ENCODE results near the gene SESTD1. TPM values are rescaled to one million over a fixed set of nuclear protein-coding genes. Genes with fewer than 3 reads are reported as not detected.

Gene SESTD1
- total RNA-seq, 1 donor from 2014 or later = 19.4 TPM

GRCh38 chr2:179237209-179237946 is 27.3 kb downstream of the SESTD1 start:
- Histone ChIP-seq H3K9ac (ENCODE audit: low read length) (no peak overlapping the region), H3K4me2 (ENCODE audit: low read length) (no peak overlapping the region), H4K20me1 (ENCODE audit: insufficient read depth, low read length) (peaks cover 3% of the 10 kb centered on the region), H3K36me3 (ENCODE audit: insufficient read depth, low read length) (no peaks in the 10 kb centered on the region), H3K4me3 (ENCODE audit: insufficient read depth, low read depth, low read length) (no peak overlapping the region), H3K4me1 (ENCODE audit: insufficient read depth, low read length) (peaks cover 15% of the 10 kb centered on the region), H3K9me3 (ENCODE audit: insufficient read depth, low read depth, low read length) (no peaks in the 10 kb centered on the region), H2AFZ (ENCODE audit: low read depth, low read length) (no peak overlapping the region), H3K79me2 (ENCODE audit: insufficient read depth, low read length) (peaks cover 62% of the 10 kb centered on the region), H3K27ac (ENCODE audit: low read depth, low read length) (no peak overlapping the region), H3K27me3 (ENCODE audit: insufficient read depth, low read length) (no peaks in the 10 kb centered on the region)
- no peak for TF ChIP-seq EZH2 (IDR thresholded peaks at IDR 0.05; ENCODE audit: insufficient read depth, low read length)
- no peak for TF ChIP-seq CTCF (IDR thresholded peaks at IDR 0.05; ENCODE audit: insufficient read depth, low read depth, low read length)
- no peaks in the 10 kb centered on the region for H3K36me3 Mint-ChIP-seq (ENCODE audit: low read depth, unreplicated experiment)
- no peaks in the 10 kb centered on the region for H3K9me3 Mint-ChIP-seq (ENCODE audit: unreplicated experiment)
- FAIRE-seq = peak; percentile 34
- DNase-seq (ENCODE audit: low read depth) = no peak
- no peak overlapping the region for H3K27ac Mint-ChIP-seq (ENCODE audit: unreplicated experiment)
- peaks cover 10% of the 10 kb centered on the region for H3K4me1 Mint-ChIP-seq (ENCODE audit: low read depth, unreplicated experiment)
- no peak overlapping the region for H3K4me3 Mint-ChIP-seq (ENCODE audit: unreplicated experiment)
- no peaks in the 10 kb centered on the region for H3K27me3 Mint-ChIP-seq (ENCODE audit: low read depth, unreplicated experiment)

- FAIRE-seq = no peak
- Histone ChIP-seq H4K20me1 (ENCODE audit: insufficient read depth, low read length) (peaks cover 3% of the 10 kb centered on the region), H3K27me3 (ENCODE audit: insufficient read depth, low read length) (no peaks in the 10 kb centered on the region), H3K79me2 (ENCODE audit: insufficient read depth, low read length) (peaks cover 46% of the 10 kb centered on the region), H3K36me3 (ENCODE audit: insufficient read depth, low read length) (no peaks in the 10 kb centered on the region), H3K9ac (ENCODE audit: low read length) (no peak overlapping the region), H2AFZ (ENCODE audit: low read depth, low read length) (no peak overlapping the region), H3K4me3 (ENCODE audit: insufficient read depth, low read depth, low read length) (no peak overlapping the region), H3K9me3 (ENCODE audit: insufficient read depth, low read depth, low read length) (no peaks in the 10 kb centered on the region), H3K4me1 (ENCODE audit: insufficient read depth, low read length) (peaks cover 15% of the 10 kb centered on the region), H3K27ac (ENCODE audit: low read depth, low read length) (no peak overlapping the region), H3K4me2 (ENCODE audit: low read length) (peak overlapping the region; percentile 62)
- Mint-ChIP-seq H3K27ac (ENCODE audit: unreplicated experiment) (peak overlapping the region; percentile 15), H3K4me3 (ENCODE audit: unreplicated experiment) (no peak overlapping the region), H3K9me3 (ENCODE audit: unreplicated experiment) (no peaks in the 10 kb centered on the region), H3K36me3 (ENCODE audit: low read depth, unreplicated experiment) (no peaks in the 10 kb centered on the region), H3K4me1 (ENCODE audit: low read depth, unreplicated experiment) (peaks cover 10% of the 10 kb centered on the region), H3K27me3 (ENCODE audit: low read depth, unreplicated experiment) (no peaks in the 10 kb centered on the region)
- DNase-seq (ENCODE audit: low read depth) = peak; percentile 53
- TF ChIP-seq EZH2 (IDR thresholded peaks at IDR 0.05; ENCODE audit: insufficient read depth, low read length) (no peak), CTCF (IDR thresholded peaks at IDR 0.05; ENCODE audit: insufficient read depth, low read depth, low read length) (no peak)
These were observed 29.0 kb downstream of the SESTD1 start for GRCh38 chr2:179235463-179236108.
